ENCODE data around the gene PRKCE. TPM values are rescaled to one million over a fixed set of nuclear protein-coding genes. Genes with fewer than 3 reads are reported as not detected.

PRKCE gene
- total RNA-seq, 1 experiment from 2014 or later, result 14.8 TPM

GRCh38 chr2:45852450-45853150 is 201.1 kb downstream of the PRKCE start:
- H3K4me3 ChIP-seq (replicated peaks in 1 of 2; ENCODE audit: low read depth in 1 of 2, low read length in 2 of 2), result no peak overlapping the region
- no peaks in the 10 kb centered on the region for H3K36me3 ChIP-seq (ENCODE audit: control insufficient read depth in 1 of 2, insufficient read depth in 2 of 2, low read length in 2 of 2)
- peaks cover 0 to 4% of the 10 kb centered on the region in 2 experiments; a peak in 1 of 4 replicates for H3K4me1 ChIP-seq (ENCODE audit: control insufficient read depth in 1 of 2, insufficient read depth in 2 of 2, low read length in 2 of 2)
- no peaks in the 10 kb centered on the region for H3K9me2 ChIP-seq (ENCODE audit: insufficient read depth)
- ATAC-seq (no peak), DNase-seq (ENCODE audit: low read depth, low spot score) (no peak)
- no peaks in the 10 kb centered on the region for H3K9me3 ChIP-seq (ENCODE audit: control insufficient read depth in 1 of 2, insufficient read depth in 1 of 2, low read depth in 1 of 2, low read length in 2 of 2)
- ChIA-PET POLR2A (no interaction called here), CTCF (no interaction called here), RAD21 (ENCODE audit: low non-redundant PET in 1 of 2, low total read pairs in 2 of 2, uncharacterized antibody in 2 of 2, unreplicated experiment in 2 of 2) (no interaction called here)
- BruUV-seq (replicated peaks), result no TSS peak
- H2AFZ ChIP-seq (ENCODE audit: low read depth, low read length, poor library complexity, severe bottlenecking), result no peak overlapping the region
- no peak overlapping the region for H3K4me2 ChIP-seq (ENCODE audit: low read length)
- TF ChIP-seq POLR2A (IDR thresholded peaks at IDR 0.05; ENCODE audit: borderline replicate concordance, extremely low read depth, insufficient read depth, insufficient read length), result no peak
- no peak for TF ChIP-seq EZH2phosphoT487 (IDR thresholded peaks at IDR 0.05; ENCODE audit: borderline replicate concordance)
- TF ChIP-seq ATF3 (IDR thresholded peaks at IDR 0.05), result no peak
- TF ChIP-seq ZFX (IDR thresholded peaks at IDR 0.05), result no peak
- TF ChIP-seq REST (IDR thresholded peaks at IDR 0.05; ENCODE audit: low read depth), result no peak
- TF ChIP-seq YY1 (IDR thresholded peaks at IDR 0.05; ENCODE audit: extremely low read depth, insufficient replicate concordance, low read depth, low read length), result no peak
- TF ChIP-seq SP1 (IDR thresholded peaks at IDR 0.05; ENCODE audit: low read depth), result no peak
- TF ChIP-seq RAD21 (IDR thresholded peaks at IDR 0.05; ENCODE audit: low read depth), result no peak
- TF ChIP-seq MAX (IDR thresholded peaks at IDR 0.05), result no peak
- no peak for TF ChIP-seq EZH2 (IDR thresholded peaks at IDR 0.05)
- no peak for TF ChIP-seq CBX3 (IDR thresholded peaks at IDR 0.05; ENCODE audit: low read depth)
- TF ChIP-seq POLR2AphosphoS5 (IDR thresholded peaks at IDR 0.05; ENCODE audit: low read depth, low read length), result no peak
- no peak for TF ChIP-seq CTCF (IDR thresholded peaks at IDR 0.05 in 2 of 3, conservative IDR thresholded peaks at IDR 0.05 in 1 of 3; ENCODE audit: borderline replicate concordance in 1 of 3, insufficient read depth in 1 of 3, low read depth in 2 of 3, low read length in 2 of 3)
- no peak for TF ChIP-seq SRF (IDR thresholded peaks at IDR 0.05; ENCODE audit: low read depth)
- TF ChIP-seq ZNF274 (IDR thresholded peaks at IDR 0.05; ENCODE audit: low read depth, low read length), result no peak
- H3K79me2 ChIP-seq (ENCODE audit: insufficient read depth, low read length), result no peaks in the 10 kb centered on the region
- H3K27ac ChIP-seq (ENCODE audit: low read depth, low read length), result no peak overlapping the region
- H4K20me1 ChIP-seq (ENCODE audit: insufficient read depth), result no peaks in the 10 kb centered on the region
- no peak overlapping the region for H3K9ac ChIP-seq (ENCODE audit: low read length)
- no peaks in the 10 kb centered on the region for H3K27me3 ChIP-seq (ENCODE audit: insufficient read depth, low read length)
- intact Hi-C loops (cut with micrococcal nuclease), result no loop called here
